Natural killer cell treated with Interleukin-12 subunit alpha and Interleukin-12 subunit beta and Interleukin-15 and Interleukin-18, amount 100 ng/mL, for 72 hours (primary cell): Measurements from ENCODE around the gene ARPC1B. TPM values are rescaled to one million over a fixed set of nuclear protein-coding genes. Genes with fewer than 3 reads are reported as not detected.
"Not testable (repeated sequence)": the region's sequence is repeated elsewhere in the genome, so short reads cannot be mapped to it uniquely, and the experiment has no call there.

Experiments used
- ATAC-seq, 2 donors: fragments of 150-1000 bp; cut with Tn5 transposase in 1 of 2; sonication (Bioruptor Pico), chemical (Tn5 transposase) in 1 of 2; 2 replicates each; pipeline ENCODE4 v1.10.0; 2021
- DNase-seq: peaks from one replicate; pipeline ENCODE4 v3.0.0; 2022; ENCODE audit warnings: low spot score
- H3K27ac Mint-ChIP-seq, 2 donors: 1 replicate in 1 of 2; 2 replicates in 1 of 2; pipeline ENCODE4 v1.8.0; 2022; ENCODE audit warnings: mixed read lengths in 2 of 2, mild to moderate bottlenecking in 1 of 2, moderate library complexity in 1 of 2
- H3K27me3 Mint-ChIP-seq, 2 donors: 1 replicate in 1 of 2; 2 replicates in 1 of 2; pipeline ENCODE4 v1.8.0; 2022; ENCODE audit warnings: mixed read lengths in 2 of 2
- H3K36me3 Mint-ChIP-seq: one replicate; pipeline ENCODE4 v1.8.0; 2022; ENCODE audit warnings: mixed read lengths
- H3K4me1 Mint-ChIP-seq, 2 donors: 1 replicate in 1 of 2; 2 replicates in 1 of 2; pipeline ENCODE4 v1.8.0; 2022; ENCODE audit warnings: low read depth in 2 of 2, mixed read lengths in 2 of 2, mild to moderate bottlenecking in 1 of 2
- H3K4me3 Mint-ChIP-seq: one replicate; pipeline ENCODE4 v1.8.0; 2022; ENCODE audit warnings: mixed read lengths
- H3K9me3 Mint-ChIP-seq: 2 replicates; pipeline ENCODE4 v1.8.0; 2022; ENCODE audit warnings: mixed read lengths
- total RNA-seq, 2 donors: library from RNA; stranded (reverse); gene quantifications; one replicate each; pipeline ENCODE4 v1.2.3, GENCODE V29; 2022

ARPC1B gene
- total RNA-seq, 2 donors from 2014 or later = 286 to 366 TPM

DNA sequence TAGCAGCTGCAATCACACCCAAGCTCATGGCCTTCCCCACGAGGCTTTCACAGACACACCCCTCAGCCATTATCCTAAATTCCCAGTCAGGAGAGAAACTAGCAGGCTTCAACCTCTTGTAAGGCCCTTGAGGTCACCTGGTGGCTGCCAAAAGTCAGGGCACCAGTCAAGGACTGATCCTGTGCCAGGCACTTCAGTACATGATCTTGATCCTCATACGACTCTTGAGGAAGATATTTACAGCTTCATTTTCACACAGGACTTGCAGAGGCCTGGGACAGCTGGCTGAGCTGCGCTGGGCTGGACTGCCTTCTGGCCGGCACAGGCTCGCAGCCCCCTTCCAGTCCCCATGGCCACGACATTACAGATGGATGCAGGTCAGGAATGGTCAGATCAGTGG lies 25.1 kb downstream of the ARPC1B start:
- Mint-ChIP-seq H3K36me3 (peaks cover 22% of the 10 kb centered on the region), H3K4me1 (peaks cover 30 to 37% of the 10 kb centered on the region in 2 donors)

GRCh38 chr7:99402854-99403253 lies 28.3 kb downstream of the ARPC1B start:
- peaks cover 41 to 56% of the 10 kb centered on the region in 2 donors for H3K4me1 Mint-ChIP-seq
- no peaks in the 10 kb centered on the region for H3K9me3 Mint-ChIP-seq
- H3K36me3 Mint-ChIP-seq = peaks cover 32% of the 10 kb centered on the region
- no peak overlapping the region for H3K4me3 Mint-ChIP-seq
- DNase-seq (no peak), ATAC-seq (no peak)
- H3K27me3 Mint-ChIP-seq = no peaks in the 10 kb centered on the region
- H3K27ac Mint-ChIP-seq = peak overlapping the region; percentile 9 to 45

More for the DNA sequence above, 25.1 kb downstream of the ARPC1B start:
- no peak overlapping the region for H3K4me3 Mint-ChIP-seq
- no peaks in the 10 kb centered on the region for H3K27me3 Mint-ChIP-seq
- ATAC-seq = no peak
- DNase-seq = no peak
- peak overlapping the region; percentile 27 to 66 for H3K27ac Mint-ChIP-seq
- no peaks in the 10 kb centered on the region for H3K9me3 Mint-ChIP-seq

DNA sequence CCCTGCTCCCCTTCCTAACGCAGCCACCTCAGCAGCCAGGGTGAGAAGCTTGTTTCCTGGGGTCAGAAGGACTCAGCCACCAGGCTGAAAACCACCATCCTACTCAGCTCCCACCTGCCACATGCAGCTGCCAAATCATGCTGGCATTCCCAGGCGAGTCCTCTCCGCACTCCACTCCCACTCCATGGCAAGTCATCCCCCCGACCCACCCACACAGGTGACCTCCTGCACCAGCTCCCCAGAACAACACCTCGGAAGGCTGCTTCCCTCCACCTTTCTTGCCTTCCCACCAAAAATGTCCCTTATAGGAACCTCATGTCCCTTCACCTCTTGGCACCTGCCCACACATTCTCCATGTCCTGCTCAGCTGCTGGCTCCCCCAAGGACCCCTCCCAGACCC lies 29.2 kb downstream of the ARPC1B start:
- Mint-ChIP-seq H3K9me3 (no peaks in the 10 kb centered on the region), H3K36me3 (peaks cover 28% of the 10 kb centered on the region), H3K27me3 (no peaks in the 10 kb centered on the region), H3K27ac (peak overlapping the region; percentile 9 to 17), H3K4me1 (peaks cover 35 to 48% of the 10 kb centered on the region in 2 donors), H3K4me3 (no peak overlapping the region)
- ATAC-seq (no peak), DNase-seq (no peak)

DNA sequence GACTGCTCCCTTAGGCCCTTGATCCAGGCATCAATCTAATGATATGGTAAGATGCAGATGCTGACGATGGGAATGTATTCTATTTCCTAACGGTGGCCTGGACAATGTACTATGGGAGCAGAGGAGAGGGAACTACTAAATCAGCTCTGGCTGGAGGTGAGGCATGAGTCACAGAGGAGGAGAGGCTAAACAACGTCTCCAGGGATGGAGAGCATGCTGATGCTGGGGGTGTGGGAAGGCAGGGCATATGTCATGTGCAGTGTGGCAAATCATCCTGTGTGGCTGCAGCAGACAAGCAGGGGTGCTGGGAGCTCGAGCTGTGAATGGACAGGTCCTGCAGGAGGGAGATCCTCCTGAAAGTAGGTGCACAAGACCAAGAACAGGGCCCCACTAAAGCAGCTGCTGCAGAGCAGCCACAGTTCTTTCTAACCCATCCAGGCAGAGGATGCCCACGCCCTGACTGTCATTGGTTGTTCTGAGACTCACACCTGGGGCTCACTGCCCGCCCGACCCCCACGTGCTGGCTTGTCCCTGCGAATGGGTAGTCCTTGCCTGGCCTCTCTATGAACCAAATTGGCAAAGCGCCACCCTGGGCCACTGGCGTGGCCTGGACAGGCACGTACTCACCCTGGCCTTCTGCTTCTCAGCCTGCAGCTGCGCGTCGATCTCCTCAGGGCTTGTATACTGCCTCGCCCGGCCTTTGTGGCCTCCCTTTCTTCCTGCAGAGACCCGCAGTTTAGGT lies 29.9 kb downstream of the ARPC1B start:
- Mint-ChIP-seq H3K4me3 (peak overlapping the region; percentile 23), H3K27ac (peak overlapping the region in 1 of 2 donors; percentile 17), H3K9me3 (no peaks in the 10 kb centered on the region), H3K27me3 (no peaks in the 10 kb centered on the region), H3K4me1 (peaks cover 33 to 46% of the 10 kb centered on the region in 2 donors), H3K36me3 (peaks cover 32% of the 10 kb centered on the region)
- no peak for ATAC-seq
- DNase-seq = no peak

DNA sequence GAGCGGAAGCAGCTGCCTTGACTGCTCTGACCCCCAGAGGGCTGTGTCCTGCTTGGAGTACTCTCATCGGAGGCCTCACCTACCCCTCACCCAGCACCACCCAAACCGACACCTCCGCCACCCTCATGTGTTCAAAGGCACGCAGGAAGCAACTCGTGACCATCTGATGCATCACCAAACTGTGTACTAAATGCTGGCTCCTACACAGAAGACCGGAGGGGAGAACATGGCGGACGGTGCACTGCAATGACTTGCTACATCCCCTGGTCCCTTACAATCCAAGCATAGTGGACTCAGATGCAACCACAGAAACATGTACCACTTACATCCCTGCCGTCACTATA lies 30.4 kb downstream of the ARPC1B start:
- peak overlapping the region in 1 of 2 donors; percentile 17 for H3K27ac Mint-ChIP-seq
- peaks cover 33% of the 10 kb centered on the region for H3K36me3 Mint-ChIP-seq
- peaks cover 36 to 48% of the 10 kb centered on the region in 2 donors for H3K4me1 Mint-ChIP-seq
- no peaks in the 10 kb centered on the region for H3K9me3 Mint-ChIP-seq
- peak overlapping the region; percentile 23 for H3K4me3 Mint-ChIP-seq
- peak in 1 of 2 donors; percentile 12 for ATAC-seq
- no peak for DNase-seq
- no peaks in the 10 kb centered on the region for H3K27me3 Mint-ChIP-seq

DNA sequence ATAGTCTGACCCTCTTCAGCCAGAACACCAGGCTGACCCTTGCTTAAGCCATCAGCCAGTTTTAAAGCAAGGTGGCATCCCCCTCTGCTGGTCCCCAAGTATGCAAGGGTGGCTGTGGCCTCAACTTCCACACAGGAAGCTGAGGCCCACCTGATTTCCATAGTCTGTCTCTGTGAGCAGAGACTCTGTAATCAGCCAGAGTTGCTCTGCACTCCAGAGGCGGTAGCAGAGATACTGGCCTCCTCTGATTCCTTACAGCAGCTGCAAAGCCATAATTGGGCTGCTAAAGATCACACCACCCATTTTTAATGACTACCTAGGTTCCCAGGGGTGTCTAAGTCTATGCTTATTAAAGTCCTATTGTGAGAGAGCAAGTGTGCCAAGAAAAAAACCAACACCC lies 32.0 kb downstream of the ARPC1B start:
- Mint-ChIP-seq H3K4me1 (peaks cover 42 to 52% of the 10 kb centered on the region in 2 donors), H3K4me3 (peak overlapping the region; percentile 94), H3K36me3 (peaks cover 36% of the 10 kb centered on the region), H3K27me3 (no peaks in the 10 kb centered on the region), H3K9me3 (no peaks in the 10 kb centered on the region), H3K27ac (peak overlapping the region; percentile 85 to 91)
- no peak for DNase-seq
- no peak for ATAC-seq

- H3K27ac Mint-ChIP-seq = peak overlapping the region; percentile 85 to 91
Measured at GRCh38 chr7:99407872-99408378, 33.4 kb downstream of the ARPC1B start.

DNA sequence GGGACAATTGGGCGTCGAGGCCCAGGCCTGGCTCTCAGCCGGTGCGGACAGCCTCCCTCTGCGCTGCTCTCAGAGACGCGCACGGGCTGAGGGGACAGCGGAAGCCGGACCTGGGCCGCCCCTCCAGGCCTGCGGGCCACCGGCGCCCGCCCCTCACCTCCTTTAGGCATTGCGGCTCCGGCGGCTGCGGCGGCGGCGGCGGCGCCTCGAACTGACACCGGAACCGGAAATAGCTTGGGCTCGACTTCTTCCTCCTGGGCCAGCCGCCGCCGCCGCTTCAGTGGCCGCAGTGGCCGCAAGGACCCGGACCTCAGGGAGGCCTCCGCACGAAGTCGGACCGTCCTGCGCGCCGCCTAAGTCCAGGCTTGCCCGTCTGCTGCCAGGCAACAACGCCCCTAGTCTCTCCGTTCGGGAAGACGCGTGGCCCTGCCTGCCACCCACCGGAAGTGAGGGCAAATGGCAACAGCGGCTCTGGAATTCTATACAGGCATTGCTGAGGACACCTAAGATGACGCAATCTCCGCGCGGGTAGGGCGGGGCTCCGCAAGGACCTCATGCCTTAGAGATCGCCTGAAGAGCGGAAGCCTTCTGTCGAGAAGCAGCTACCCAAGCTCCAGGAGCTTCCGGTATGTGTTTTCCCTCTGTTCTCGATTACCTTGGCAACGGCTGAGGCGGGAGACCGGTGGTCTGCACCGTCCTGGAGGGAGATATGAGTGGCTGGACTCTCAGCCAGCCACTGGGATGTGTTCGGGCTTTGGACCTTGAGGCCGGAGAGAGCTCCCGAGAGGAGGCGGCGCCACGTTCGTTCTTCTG lies 34.1 kb downstream of the ARPC1B start, which contains the start of the genes BUD31 and PDAP1:
BUD31 (plus strand) TSS at position 591 of the 813 bp plus-strand sequence. CDS start 2,124 bp downstream, outside the sequence.
PDAP1 (minus strand) TSS at position 219 of the 813 bp plus-strand sequence; CDS start at position 170, 49 bp downstream.
- no peaks in the 10 kb centered on the region for H3K9me3 Mint-ChIP-seq
- H3K4me1 Mint-ChIP-seq = peaks cover 40 to 48% of the 10 kb centered on the region in 2 donors
- peak; percentile 92 to 94 for ATAC-seq
- peak within 1 kb of the TSS; percentile 94 for H3K4me3 Mint-ChIP-seq
- H3K36me3 Mint-ChIP-seq = peaks cover 32% of the 10 kb centered on the region
- DNase-seq = peak; percentile 95
- H3K27me3 Mint-ChIP-seq = no peaks in the 10 kb centered on the region
- H3K27ac Mint-ChIP-seq = peak within 1 kb of the TSS; percentile 85 to 91

More at GRCh38 chr7:99407872-99408378, 33.4 kb downstream of the ARPC1B start:
- peak; percentile 1 for ATAC-seq
- H3K27me3 Mint-ChIP-seq = no peaks in the 10 kb centered on the region
- peak overlapping the region; percentile 94 for H3K4me3 Mint-ChIP-seq
- no peaks in the 10 kb centered on the region for H3K9me3 Mint-ChIP-seq
- no peak for DNase-seq
- H3K4me1 Mint-ChIP-seq = peaks cover 42 to 50% of the 10 kb centered on the region in 2 donors
- H3K36me3 Mint-ChIP-seq = peaks cover 34% of the 10 kb centered on the region

DNA sequence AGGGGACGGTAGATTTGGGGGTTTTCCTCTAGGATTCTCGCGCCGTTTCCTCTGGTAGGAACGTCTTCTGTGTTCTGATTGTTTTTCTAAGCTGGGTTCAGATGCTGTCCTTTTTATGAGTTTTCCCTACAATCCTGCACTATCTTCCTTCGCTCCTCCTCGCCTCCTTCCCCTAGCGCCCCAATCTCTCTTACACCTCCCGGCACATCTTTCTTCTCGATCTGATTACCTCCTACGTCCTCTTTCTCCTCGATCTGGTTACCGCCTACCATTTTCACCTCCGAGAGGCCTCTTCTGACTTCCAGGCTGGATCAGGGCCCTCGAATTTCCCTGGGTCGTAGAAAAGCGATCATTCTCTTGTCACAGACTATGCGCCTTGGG lies 34.7 kb downstream of the ARPC1B start:
- Mint-ChIP-seq H3K36me3 (peaks cover 32% of the 10 kb centered on the region), H3K27ac (peak overlapping the region; percentile 85 to 91), H3K4me3 (peak overlapping the region; percentile 94), H3K4me1 (peaks cover 36 to 44% of the 10 kb centered on the region in 2 donors), H3K27me3 (no peaks in the 10 kb centered on the region), H3K9me3 (no peaks in the 10 kb centered on the region)
- no peak for ATAC-seq
- no peak for DNase-seq

DNA sequence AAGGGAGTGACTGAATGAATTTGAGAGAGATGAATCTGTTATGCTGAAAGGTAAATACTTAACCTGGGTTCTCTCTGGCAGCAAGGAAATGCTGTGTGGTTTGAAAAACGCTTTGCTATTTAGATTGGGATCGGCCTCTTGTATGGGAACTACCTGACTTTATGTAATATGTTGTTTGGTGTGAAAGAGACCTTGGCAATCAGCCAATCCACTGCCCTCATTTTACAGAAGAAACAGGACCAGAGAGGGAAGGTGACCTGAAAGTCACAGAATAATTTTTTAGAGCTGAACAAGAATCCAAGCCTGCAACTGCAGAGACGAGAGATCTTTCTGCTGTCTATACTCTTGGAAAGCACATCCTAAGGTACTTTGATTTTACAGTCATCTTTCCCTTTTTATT lies 35.3 kb downstream of the ARPC1B start:
- Mint-ChIP-seq H3K4me3 (peak overlapping the region; percentile 94), H3K27me3 (no peaks in the 10 kb centered on the region), H3K27ac (peak overlapping the region; percentile 85 to 91), H3K4me1 (peaks cover 36 to 40% of the 10 kb centered on the region in 2 donors), H3K36me3 (peaks cover 34% of the 10 kb centered on the region), H3K9me3 (no peaks in the 10 kb centered on the region)
- DNase-seq = no peak
- no peak for ATAC-seq

DNA sequence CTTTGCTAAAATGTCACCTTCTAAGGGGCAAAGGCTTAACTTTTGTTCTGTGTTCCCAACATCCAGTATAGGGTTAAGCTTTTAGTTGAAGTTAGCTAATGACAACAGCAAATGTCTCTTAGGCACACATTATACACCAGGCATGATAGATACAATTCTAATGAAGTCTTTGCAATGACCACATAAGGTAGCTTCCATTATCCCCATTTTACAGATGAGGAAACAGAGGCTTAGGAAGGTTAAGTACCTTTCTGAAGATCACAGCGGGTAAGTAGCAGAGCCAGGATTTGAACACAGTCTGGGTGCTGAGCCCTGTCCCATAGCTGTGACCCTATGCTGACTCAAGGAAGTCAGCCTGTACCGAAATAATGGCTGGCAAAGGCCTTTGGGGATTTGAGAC lies 36.1 kb downstream of the ARPC1B start:
- Mint-ChIP-seq H3K36me3 (peaks cover 40% of the 10 kb centered on the region), H3K27ac (peak overlapping the region; percentile 85 to 91), H3K27me3 (no peaks in the 10 kb centered on the region), H3K9me3 (no peaks in the 10 kb centered on the region), H3K4me3 (peak overlapping the region; percentile 94), H3K4me1 (peaks cover 41% of the 10 kb centered on the region in 2 donors)
- DNase-seq = no peak
- no peak for ATAC-seq

- peaks cover 30% of the 10 kb centered on the region for H3K36me3 Mint-ChIP-seq
- not testable (repeated sequence) for H3K27me3 Mint-ChIP-seq, ATAC-seq, H3K9me3 Mint-ChIP-seq, H3K4me3 Mint-ChIP-seq, H3K27ac Mint-ChIP-seq, DNase-seq
- peaks cover 17 to 23% of the 10 kb centered on the region in 2 donors for H3K4me1 Mint-ChIP-seq
Measured at GRCh38 chr7:99415513-99416127, 41.1 kb downstream of the ARPC1B start.

DNA sequence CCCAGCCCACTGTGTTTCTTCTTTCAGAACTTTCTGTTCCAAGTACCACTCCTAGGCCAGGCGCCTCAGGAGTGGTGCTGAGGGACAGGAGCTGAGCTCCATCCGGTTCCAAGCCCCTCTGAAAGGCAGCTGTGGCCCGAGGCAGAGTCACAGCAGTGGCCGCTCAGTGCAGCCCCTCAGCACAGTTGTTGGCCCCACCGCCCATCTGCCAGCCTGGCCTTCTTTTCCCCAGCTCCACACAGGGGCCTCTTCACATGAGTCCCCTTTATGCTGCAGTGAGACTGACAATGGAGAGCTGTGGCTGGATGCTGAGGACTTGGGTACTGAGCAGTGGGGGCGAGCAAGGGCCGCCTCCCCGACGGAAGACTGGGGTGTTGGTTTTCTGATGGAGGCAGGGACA lies 43.7 kb downstream of the ARPC1B start:
- H3K9me3 Mint-ChIP-seq = no peaks in the 10 kb centered on the region

More for the DNA sequence above, 43.7 kb downstream of the ARPC1B start:
- H3K27me3 Mint-ChIP-seq = no peaks in the 10 kb centered on the region
- DNase-seq (no peak), ATAC-seq (peak in 1 of 2 donors; percentile 19)
- H3K4me3 Mint-ChIP-seq = no peak overlapping the region
- H3K4me1 Mint-ChIP-seq = peaks cover 8 to 13% of the 10 kb centered on the region in 2 donors
- H3K36me3 Mint-ChIP-seq = peaks cover 19% of the 10 kb centered on the region
- no peak overlapping the region for H3K27ac Mint-ChIP-seq
